ENCODE data around the gene DLGAP1.

DNA sequence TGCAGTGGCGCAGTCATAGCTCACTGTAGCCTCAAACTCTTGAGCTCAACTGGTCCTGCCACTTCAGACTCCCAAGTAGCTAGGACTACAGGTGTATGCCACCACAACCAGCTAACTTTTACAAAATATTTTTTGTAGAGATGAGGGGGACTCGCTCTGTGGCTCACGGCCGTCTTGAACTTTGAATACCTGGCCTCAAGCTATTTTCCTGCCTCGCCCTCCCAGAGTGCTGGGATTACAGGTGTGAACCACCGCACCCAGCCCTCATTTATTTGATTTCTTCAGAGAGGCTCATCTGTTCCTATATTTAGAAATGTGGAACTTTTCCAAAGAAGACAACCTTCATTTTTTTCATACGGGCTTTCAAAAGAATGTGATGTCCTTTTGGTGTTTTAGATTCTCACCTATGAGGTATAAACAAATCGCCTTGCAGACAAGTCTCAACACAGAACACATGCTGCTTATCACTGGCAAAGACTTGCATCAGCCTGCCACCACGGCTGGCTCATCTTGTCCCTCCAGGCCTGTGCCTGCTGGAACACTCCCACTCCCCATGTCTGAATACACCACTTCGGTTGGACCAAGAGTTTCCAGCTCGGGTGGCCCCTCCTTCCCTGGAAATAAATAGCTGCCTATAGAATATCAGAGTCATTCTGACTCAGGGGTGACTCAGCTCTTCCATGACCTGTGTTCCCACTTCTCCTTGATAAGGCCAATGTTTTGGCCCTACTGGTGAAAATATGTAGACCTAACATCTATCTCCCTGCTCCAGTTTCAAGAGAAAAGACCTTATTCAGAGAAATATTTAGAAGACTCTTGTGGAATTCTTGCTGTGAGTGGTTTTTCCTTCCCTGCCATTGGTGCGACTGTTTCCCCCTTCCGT, 802.5 kb downstream of the DLGAP1 start:
- TF ChIP-seq EZH2 (IDR thresholded peaks at IDR 0.05; ENCODE audit: borderline replicate concordance, insufficient read depth, low read length, poor library complexity, severe bottlenecking) = no peak
- TF ChIP-seq POLR2AphosphoS5 (IDR thresholded peaks at IDR 0.05) = no peak

Measured in neural cell (in vitro differentiated cells).